Spleen (tissue), 7 donors: ENCODE results near the gene ZNF277.

Experiments used
- POLR2A ChIP-seq, 3 donors: fragments of 450-650 bp; IDR thresholded peaks; one replicate each; pipeline ENCODE4 v1.5.1; 2017; ENCODE audit warnings: antibody characterized with exemption in 3 of 3, mild to moderate bottlenecking in 1 of 3
- TF ChIP-seq, protein P1 (sequence below), 11 experiments: fragments of 200-600 bp in 7 of 11; fragments of 450-650 bp in 4 of 11; sonication (generic) in 4 of 11; IDR thresholded peaks in 8 of 11; conservative IDR thresholded peaks in 3 of 11; 1 replicate in 7 of 11; 2 replicates in 4 of 11; pipeline versions ENCODE4 v1.4.0 to v1.8.0; 2016 to 2021; ENCODE audit warnings: antibody characterized with exemption in 11 of 11, inconsistent platforms in 4 of 11, mild to moderate bottlenecking in 1 of 11
- donor health status: DM: no; HTN: no; CAD: no; lungs with moderate emphysema.
- donor health status: DM: no; HTN: no; CAD: no.
- donor health status: DM: no; HTN: no; CAD: no.

DNA sequence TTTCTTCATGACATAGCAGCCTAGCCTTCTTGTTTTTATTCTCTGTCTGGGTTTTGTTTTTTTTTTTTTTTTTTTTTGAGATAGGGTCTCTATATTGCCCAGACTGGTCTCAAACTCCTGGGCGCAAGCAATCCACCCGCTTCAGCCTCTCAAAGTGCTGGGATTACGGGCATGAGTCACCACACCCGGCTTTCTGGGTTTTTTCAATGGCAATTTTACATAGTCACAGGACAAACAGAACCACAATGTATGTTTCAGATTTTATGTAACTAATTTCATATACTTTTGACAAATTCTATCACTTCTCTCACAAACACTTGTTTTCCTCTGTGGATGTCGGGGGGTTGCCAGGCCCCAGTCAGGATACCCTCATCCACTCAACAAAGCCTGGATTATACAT is 16.8 kb upstream of the ZNF277 start:
- TF ChIP-seq, protein P1, sequence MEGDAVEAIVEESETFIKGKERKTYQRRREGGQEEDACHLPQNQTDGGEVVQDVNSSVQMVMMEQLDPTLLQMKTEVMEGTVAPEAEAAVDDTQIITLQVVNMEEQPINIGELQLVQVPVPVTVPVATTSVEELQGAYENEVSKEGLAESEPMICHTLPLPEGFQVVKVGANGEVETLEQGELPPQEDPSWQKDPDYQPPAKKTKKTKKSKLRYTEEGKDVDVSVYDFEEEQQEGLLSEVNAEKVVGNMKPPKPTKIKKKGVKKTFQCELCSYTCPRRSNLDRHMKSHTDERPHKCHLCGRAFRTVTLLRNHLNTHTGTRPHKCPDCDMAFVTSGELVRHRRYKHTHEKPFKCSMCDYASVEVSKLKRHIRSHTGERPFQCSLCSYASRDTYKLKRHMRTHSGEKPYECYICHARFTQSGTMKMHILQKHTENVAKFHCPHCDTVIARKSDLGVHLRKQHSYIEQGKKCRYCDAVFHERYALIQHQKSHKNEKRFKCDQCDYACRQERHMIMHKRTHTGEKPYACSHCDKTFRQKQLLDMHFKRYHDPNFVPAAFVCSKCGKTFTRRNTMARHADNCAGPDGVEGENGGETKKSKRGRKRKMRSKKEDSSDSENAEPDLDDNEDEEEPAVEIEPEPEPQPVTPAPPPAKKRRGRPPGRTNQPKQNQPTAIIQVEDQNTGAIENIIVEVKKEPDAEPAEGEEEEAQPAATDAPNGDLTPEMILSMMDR (IDR thresholded peaks at IDR 0.05 in 8 of 11, conservative IDR thresholded peaks at IDR 0.05 in 3 of 11), result no peak
- no peak for TF ChIP-seq POLR2A (IDR thresholded peaks at IDR 0.05)
